GM19025 (cell line): Measurements from ENCODE around the gene CDYL2.
A peak's percentile ranks its signal among the peaks of the same experiment; 100 is the strongest.
"Not testable (repeated sequence)": the region's sequence is repeated elsewhere in the genome, so short reads cannot be mapped to it uniquely, and the experiment has no call there.

Source experiments
- ATAC-seq: cut with Tn5 transposase; IDR thresholded peaks from one replicate; pipeline ENCODE4 v1.9.1; 2021; ENCODE audit warnings: mild to moderate bottlenecking, low read depth, moderate library complexity; ENCODE audit not compliant: unreplicated experiment

Gene CDYL2

DNA sequence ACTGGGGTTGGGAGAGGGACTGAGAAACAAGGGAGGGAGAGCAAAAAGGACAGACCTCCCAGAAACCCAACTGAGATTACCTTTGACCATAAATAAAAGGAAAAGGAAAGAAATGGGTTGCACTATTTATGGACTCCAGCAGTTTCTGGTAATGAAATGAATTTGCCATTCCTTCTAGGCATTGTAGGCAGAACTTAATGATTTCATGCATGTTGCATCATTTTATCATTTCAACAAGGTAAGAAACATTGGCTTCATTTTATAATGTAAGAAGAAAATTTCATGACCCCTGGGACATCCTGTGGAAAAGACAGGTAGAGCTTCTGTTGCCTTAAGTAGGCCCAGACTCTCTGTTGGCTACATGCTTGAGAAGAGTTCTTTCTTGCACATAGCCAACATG, 8.2 kb upstream of the CDYL2 start:
- no peak for ATAC-seq

DNA sequence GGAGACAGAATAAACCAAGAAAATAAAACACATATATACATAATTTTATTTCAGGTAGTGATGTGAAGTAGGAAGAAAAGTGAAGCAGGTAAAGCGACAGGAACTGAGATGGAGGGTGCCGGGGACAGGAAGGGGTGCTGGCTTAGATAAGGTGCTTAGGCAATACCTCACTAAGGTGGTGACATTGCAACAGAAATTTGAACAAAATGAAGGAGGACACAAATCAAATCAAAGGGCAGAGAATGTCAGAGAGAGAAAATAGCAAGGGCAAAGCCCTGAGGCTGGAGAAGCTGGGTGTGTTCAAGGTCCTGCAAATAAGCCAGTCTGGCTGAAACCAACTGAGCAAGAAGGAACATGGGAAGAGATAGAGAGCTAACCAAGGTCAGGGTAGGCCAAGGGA, 5.0 kb upstream of the CDYL2 start:
- ATAC-seq, result no peak

GRCh38 chr16:80807906-80808305, 3.5 kb upstream of the CDYL2 start:
- no peak for ATAC-seq

- ATAC-seq, result no peak
Measured at GRCh38 chr16:80806927-80807340, 2.5 kb upstream of the CDYL2 start.

- ATAC-seq, result no peak
Measured at GRCh38 chr16:80806289-80806688, 1.9 kb upstream of the CDYL2 start.

DNA sequence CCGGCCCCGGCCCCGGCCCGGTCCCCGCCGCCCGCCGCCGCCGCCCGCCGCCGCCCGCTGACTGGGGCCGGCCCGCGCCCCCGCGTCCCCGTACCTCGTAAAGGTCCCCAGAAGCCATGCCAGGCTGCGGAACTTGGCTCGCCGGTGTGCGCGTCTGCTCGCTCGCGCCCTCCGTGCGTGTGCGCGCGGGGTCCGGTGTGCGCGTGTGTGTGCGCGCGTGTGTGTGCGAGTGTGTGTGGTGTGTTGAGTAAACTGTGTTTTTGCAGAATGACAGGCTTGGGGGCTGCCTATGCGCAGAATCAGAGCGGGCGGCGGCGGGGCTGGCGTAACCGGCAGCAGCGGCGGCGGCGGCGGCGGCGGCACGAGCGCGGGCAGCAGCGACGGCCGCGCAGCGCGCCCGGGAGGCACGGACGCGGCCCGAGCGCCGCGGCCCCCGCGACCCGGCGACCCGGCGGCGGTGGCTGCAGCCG, 307 bp downstream of the CDYL2 start:
- ATAC-seq, result peak; percentile 32

DNA sequence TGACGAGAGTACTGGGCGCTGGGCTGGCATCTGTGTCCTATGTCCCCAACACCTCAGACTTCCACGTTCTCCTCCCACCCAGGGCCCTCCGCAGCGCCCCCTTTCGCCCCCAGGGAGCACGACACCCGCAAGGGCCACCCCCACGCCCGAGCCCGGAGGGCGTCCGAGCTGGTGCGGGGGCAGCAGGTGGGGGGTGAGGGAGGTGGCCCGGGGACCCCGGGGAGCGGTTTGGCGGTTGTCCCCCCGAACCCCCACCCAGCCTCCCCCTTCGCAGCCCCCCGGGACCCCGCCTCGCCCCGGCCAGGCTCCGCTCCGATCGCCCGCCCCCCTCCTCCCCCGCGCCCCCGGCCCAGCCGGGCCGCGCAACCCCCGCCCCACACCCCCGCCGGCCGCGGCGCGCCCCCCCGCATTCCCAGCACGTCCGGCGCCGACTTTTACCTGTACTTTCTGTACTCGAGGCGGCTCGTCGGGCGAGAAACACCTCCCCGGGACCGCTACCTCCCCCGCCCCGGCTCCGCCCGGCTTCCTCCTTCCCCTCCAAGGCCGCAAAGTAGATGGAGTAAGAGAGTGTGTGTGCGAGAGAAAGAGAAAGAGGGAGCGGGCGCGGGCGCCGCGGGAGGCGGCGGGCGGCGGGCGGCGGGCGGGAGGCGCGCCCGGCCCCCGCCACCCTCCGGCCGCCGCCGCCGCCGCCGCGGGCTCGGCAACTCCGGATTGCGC, 901 bp downstream of the CDYL2 start:
- ATAC-seq, result peak; percentile 11

DNA sequence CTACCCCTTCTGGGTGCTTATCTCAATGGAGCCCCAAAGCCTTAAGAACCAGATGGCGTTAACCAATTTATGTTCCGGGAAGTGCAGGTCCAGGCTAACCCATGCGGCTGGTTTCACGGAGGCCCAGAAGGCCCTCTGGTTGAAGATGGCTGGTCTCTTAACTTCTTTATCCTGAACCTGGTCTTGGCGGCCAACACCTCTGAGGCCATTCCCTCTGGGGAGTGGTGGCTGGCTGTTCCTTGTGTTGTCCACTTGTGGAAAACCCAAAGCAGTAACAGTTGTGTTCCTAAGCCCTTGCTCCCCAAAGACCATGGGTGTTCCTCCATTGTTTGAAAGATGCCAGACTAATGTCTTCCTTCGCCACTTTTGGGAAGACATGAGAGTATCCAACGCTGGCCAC, 1.5 kb downstream of the CDYL2 start:
- ATAC-seq, result no peak

- ATAC-seq, result no peak
Measured at GRCh38 chr16:80802138-80802537, 2.3 kb downstream of the CDYL2 start.

GRCh38 chr16:80794071-80794470, 10.3 kb downstream of the CDYL2 start:
- no peak for ATAC-seq

- ATAC-seq, result no peak
Measured at GRCh38 chr16:80792031-80792430, 12.4 kb downstream of the CDYL2 start.

DNA sequence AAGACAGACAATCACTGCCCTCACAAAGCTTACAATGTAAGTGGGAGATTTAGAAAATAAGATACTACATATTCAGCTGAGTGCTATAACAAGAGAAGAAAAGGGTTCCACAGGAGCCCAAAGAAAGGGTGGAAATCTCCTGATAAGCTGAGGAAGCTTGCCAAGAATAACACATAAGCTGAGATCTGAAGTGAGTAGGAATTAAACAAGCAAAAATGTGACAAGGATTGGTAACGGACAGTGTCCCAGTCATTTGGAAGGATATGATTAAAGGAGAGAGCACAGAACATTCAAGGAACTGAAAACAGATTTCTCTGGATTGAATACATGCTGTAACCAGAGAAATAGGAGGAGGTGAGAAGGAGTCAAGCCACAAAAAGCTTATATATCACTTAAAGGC, 13.0 kb downstream of the CDYL2 start:
- ATAC-seq, result no peak

- no peak for ATAC-seq
Measured at GRCh38 chr16:80790751-80791150, 13.6 kb downstream of the CDYL2 start.

GRCh38 chr16:80788027-80788426, 16.4 kb downstream of the CDYL2 start:
- no peak for ATAC-seq

- not testable (repeated sequence) for ATAC-seq
Measured at GRCh38 chr16:80786561-80786960, 17.8 kb downstream of the CDYL2 start.

DNA sequence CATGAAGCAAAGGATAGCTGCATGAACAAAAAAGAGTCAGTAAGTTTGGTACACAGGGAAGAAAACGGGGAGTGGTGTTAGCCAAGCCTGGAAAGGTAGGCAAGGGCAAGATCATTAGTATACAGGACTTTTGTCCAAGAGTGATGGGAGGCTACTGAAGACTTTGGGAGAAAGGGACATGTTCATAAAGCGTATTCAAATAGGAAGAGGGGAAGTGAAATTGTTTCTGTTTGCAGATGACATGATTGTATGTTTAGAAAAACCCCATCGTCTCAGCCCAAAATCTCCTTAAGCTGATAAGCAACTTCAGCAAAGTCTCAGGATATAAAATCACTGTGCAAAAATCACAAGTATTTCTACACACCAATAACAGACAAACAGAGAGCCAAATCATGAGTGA, 19.4 kb downstream of the CDYL2 start:
- no peak for ATAC-seq

DNA sequence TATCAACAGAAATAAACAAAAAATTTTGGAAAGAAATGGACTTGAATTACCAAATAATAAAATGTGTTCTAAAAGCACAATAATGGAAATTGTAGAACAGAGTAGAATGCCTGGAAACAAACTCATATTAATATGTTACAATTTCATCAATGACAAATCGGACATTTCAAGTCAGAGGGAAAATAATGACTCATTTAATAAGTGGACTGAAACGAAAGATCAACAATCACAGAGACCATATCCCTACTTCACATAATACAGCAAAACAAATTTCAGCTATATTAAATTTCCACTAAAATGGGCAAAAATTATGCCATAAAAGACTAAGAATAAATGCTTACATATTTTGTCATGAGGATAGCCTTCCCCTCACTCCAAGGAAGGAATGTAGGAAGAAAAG, 25.7 kb downstream of the CDYL2 start:
- no peak for ATAC-seq

GRCh38 chr16:80776856-80777255, 27.5 kb downstream of the CDYL2 start:
- ATAC-seq, result no peak

DNA sequence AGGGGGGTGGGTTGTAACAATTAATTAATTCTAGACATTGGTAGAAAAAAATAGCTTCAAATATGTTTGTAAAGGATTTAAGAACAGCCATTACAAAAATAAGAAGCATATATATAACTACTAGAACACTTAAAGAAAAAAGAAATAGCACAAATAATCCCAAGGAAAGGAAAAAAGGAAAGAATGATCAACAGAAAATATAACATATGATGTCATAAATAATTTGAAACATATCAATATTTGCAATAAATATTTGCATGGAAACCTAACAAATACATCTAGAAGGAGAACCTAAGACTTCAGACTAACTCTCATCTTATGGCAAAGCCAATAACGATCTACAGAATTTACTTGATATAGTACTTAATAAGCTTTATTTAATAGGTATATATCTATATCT, 28.9 kb downstream of the CDYL2 start:
- ATAC-seq, result no peak

- no peak for ATAC-seq
Measured at GRCh38 chr16:80766798-80767197, 37.6 kb downstream of the CDYL2 start.

GRCh38 chr16:80759419-80760162, 44.8 kb downstream of the CDYL2 start:
- ATAC-seq, result no peak

DNA sequence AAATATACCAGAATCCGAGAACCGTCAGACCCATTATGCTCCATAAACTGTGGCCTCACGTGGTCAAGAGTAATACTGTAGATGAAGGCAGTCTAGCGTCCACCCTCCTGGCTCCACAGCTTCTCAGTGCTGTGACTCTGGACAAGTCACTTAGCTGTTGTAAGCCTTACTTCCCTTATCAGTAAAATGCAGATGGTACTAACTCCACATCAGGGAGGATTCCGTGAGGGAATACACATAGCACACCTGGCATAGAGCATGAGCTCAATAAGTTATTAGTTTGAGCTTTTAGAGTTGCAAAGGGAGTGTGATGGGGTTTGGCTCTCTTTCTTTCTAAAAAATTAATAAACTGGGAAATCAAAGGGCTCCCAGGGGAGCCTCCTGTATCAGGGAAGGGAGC, 49.9 kb downstream of the CDYL2 start:
- no peak for ATAC-seq
